Skeletal muscle tissue (tissue), 4 donors: Measurements from ENCODE around the gene HSH2D. TPM values are rescaled to one million over a fixed set of nuclear protein-coding genes. Genes with fewer than 3 reads are reported as not detected.
"Not testable (repeated sequence)": the region's sequence is repeated elsewhere in the genome, so short reads cannot be mapped to it uniquely, and the experiment has no call there.

Experiments
- H3K27ac ChIP-seq: one replicate; pipeline ENCODE4 v1.7.0; 2013; ENCODE audit warnings: mild to moderate bottlenecking, low read depth, low read length, inconsistent platforms
- H3K27me3 ChIP-seq, 3 donors: one replicate each; pipeline ENCODE4 v1.7.0; 2013; ENCODE audit warnings: low read length in 3 of 3; ENCODE audit not compliant: control insufficient read depth in 3 of 3, insufficient read depth in 3 of 3
- H3K36me3 ChIP-seq, 3 donors: one replicate each; pipeline ENCODE4 v1.7.0; 2013; ENCODE audit warnings: low read length in 3 of 3; ENCODE audit not compliant: control insufficient read depth in 3 of 3, insufficient read depth in 3 of 3
- H3K4me1 ChIP-seq, 3 donors: one replicate each; pipeline ENCODE4 v1.7.0; 2013; ENCODE audit warnings: low read length in 3 of 3, mild to moderate bottlenecking in 3 of 3; ENCODE audit not compliant: control insufficient read depth in 3 of 3, insufficient read depth in 3 of 3
- H3K4me3 ChIP-seq, 3 donors: one replicate each; pipeline ENCODE4 v1.7.0; 2013; ENCODE audit warnings: low read length in 3 of 3
- H3K9ac ChIP-seq, 3 donors: one replicate each; pipeline ENCODE4 v1.7.0; 2013; ENCODE audit warnings: low read length in 3 of 3, mild to moderate bottlenecking in 3 of 3, moderate library complexity in 2 of 3, low read depth in 1 of 3
- H3K9me3 ChIP-seq, 3 donors: one replicate each; pipeline ENCODE4 v1.7.0; 2013; ENCODE audit warnings: low read length in 3 of 3; ENCODE audit not compliant: control insufficient read depth in 3 of 3
- total RNA-seq: library from RNA; depleted of rRNA; stranded (reverse); fragments of >200 nt; gene quantifications from one replicate; pipeline ENCODE4 v1.2.3, GENCODE V29; 2014
- donor health status: Osteomylitis.

HSH2D gene, protein sequence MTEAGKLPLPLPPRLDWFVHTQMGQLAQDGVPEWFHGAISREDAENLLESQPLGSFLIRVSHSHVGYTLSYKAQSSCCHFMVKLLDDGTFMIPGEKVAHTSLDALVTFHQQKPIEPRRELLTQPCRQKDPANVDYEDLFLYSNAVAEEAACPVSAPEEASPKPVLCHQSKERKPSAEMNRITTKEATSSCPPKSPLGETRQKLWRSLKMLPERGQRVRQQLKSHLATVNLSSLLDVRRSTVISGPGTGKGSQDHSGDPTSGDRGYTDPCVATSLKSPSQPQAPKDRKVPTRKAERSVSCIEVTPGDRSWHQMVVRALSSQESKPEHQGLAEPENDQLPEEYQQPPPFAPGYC
- 0.52 TPM for total RNA-seq

DNA sequence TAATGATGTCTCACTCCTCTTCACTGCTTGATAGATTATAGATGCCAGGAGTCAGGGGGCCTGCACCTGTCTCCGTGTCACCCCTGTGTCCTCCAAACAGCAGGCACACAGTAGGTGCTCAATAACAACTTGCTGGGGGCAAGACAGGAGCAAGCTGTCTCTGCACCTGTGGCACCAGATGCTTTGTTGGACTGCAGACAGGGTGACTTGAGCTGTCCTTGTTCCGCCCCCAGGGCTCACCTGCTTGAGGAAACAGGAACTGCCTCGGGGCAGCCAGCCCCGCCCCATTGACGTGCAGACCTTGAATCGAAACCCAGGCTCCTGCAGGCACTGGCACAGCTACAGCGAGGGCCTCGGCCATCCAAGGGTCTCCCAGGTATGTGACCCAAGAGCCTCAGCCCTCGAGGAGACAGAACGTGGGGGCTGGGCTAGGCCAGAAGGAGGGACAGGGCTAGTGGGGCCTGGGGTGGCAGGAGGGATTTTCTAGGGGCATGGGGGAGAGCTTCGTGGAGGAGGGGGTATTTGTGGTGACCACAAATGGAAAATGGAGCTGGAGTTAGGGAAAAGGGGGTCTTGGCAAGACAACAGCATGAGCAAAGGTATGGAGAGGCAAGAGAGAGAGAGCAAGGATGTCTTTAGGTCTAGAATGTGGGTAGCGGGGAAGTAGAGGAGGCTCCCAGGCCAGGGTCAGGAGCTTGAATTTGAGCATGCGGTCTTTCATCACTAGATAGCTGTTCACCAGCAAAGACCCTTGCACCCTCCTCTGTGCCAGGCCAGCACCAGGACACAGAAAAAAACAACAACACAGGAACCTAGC is at the start of gene HSH2D:
TSS of gene HSH2D (plus strand) at position 287 of the 817 bp plus-strand sequence. CDS start 5,066 bp downstream, outside the sequence.
- Histone ChIP-seq H3K4me1 (no peaks in the 10 kb centered on the region), H3K9ac (no peak within 1 kb of the TSS), H3K9me3 (no peaks in the 10 kb centered on the region), H3K27ac (no peak within 1 kb of the TSS), H3K36me3 (no peaks in the 10 kb centered on the region), H3K27me3 (no peaks in the 10 kb centered on the region), H3K4me3 (no peak within 1 kb of the TSS)

DNA sequence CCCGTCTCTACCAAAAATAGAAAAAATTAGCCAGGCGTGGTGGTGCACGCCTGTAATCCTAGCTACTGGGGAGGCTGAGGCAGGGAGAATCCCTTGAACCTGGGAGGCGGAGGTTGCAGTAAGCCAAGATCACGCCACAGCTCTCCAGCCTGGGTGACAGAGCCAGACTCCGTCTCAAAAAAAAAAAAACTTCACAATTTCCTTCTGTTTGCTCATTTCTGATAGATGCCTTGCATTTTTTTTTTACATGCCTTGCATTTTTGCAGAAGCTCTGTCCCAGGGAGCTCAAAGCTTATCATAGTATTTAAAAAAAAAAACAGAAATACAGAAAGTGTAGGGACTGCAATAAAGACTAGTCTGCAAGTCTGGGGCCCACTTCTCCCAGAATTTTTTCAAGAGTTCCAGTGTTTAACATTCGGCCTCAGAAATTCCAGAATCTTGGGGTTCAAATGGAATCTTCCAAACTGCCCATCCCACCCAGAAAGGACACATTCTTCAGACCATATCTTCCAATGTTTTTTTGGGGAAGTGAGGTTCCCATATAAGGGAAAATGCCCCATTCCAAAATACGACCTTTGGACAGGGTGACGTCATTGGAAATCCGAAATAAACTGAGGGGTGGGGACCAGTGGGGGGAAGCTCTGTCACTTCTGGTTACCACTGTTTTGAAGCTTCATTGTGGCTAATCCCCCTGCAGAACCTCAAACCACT is 49.0 kb upstream of the HSH2D start:
- H3K27ac ChIP-seq, result peak overlapping the region; percentile 18
- no peaks in the 10 kb centered on the region for H3K27me3 ChIP-seq
- H3K4me3 ChIP-seq, result no peak overlapping the region

DNA sequence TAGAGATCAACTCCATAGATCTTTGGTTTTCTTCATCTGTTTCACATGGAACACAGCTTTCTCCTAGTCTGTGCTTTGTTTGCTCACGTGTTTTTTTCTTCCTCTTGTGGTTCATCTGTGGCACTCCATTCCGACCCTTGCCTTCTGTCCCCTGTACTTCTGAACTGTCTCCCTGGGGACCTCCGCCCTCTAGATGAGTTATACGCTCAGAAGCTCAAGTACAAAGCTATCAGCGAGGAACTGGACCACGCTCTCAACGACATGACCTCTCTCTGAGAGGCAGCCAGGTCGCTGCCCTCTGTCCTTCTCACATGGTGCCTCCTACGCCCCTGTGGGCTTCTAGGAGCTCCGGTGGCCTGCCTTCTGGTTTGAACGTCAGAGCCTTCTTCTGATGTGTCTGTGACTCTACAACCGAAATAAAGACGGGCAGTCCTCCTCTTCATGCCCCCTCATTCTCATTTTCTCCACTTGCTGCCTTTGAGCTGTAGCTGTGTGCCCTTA is 48.4 kb upstream of the HSH2D start:
- no peaks in the 10 kb centered on the region for H3K4me1 ChIP-seq
- peak overlapping the region; percentile 18 for H3K27ac ChIP-seq
- H3K4me3 ChIP-seq, result no peak overlapping the region
- no peak overlapping the region for H3K9ac ChIP-seq
- no peaks in the 10 kb centered on the region for H3K9me3 ChIP-seq
- H3K36me3 ChIP-seq, result peaks cover 19 to 35% (median 21%) of the 10 kb centered on the region in 3 donors
- no peaks in the 10 kb centered on the region for H3K27me3 ChIP-seq

More for the DNA sequence above, 49.0 kb upstream of the HSH2D start:
- Histone ChIP-seq H3K4me1 (no peaks in the 10 kb centered on the region), H3K36me3 (peaks cover 19 to 32% (median 21%) of the 10 kb centered on the region in 3 donors), H3K9me3 (no peaks in the 10 kb centered on the region), H3K9ac (no peak overlapping the region)

DNA sequence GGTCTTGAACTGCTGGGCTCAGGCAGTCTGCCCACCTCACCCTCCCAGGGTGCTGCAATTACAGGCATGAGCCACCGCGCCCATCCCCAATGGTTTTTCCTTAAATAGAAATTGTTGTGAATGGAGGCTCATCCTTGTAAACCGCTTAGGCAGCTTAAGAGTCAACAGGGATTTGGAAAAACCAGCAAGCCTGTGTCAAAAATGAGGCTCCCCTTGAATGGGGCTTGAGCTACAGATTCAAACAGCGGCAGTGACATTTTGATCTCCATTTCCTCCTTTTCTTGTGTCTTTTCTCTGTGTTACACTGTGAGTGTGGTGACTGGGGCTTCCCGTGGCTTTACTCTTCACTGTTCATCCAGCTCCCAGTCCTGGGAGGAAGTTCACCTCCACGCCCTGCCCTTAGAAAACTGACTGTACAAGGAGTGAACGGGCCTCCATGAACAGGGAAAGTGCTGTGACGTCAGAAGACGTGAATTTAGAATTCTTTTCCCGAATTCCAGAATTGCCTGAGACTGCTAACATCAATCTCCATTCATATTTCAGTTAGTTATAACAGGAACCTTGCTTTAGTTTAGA is 47.1 kb upstream of the HSH2D start:
- Histone ChIP-seq H3K4me1 (no peaks in the 10 kb centered on the region), H3K36me3 (peaks cover 22 to 32% (median 23%) of the 10 kb centered on the region in 3 donors), H3K4me3 (no peak overlapping the region), H3K27ac (no peak overlapping the region), H3K9ac (no peak overlapping the region), H3K27me3 (no peaks in the 10 kb centered on the region), H3K9me3 (no peaks in the 10 kb centered on the region)

DNA sequence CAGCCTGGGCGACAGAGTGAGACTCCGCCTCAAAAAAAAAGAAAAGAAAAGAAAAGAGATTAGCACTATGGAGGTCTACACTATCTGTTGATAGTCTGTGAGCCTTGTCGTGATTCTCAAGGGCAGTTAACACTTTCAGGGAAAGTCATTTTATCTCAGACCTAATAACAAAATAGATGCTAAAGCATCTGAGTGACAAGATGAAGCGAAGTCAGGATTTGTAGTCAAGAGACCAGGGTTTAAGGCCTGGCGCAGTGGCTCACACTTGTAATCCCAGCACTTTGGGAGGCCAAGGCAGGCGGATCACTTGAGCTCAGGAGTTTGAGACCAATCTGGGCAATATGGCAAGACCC is 45.1 kb upstream of the HSH2D start:
- peaks cover 16 to 34% (median 28%) of the 10 kb centered on the region in 3 donors for H3K36me3 ChIP-seq
- no peaks in the 10 kb centered on the region for H3K9me3 ChIP-seq
- no peaks in the 10 kb centered on the region for H3K27me3 ChIP-seq
- no peak overlapping the region for H3K4me3 ChIP-seq
- no peaks in the 10 kb centered on the region for H3K4me1 ChIP-seq
- H3K27ac ChIP-seq, result no peak overlapping the region
- H3K9ac ChIP-seq, result no peak overlapping the region

DNA sequence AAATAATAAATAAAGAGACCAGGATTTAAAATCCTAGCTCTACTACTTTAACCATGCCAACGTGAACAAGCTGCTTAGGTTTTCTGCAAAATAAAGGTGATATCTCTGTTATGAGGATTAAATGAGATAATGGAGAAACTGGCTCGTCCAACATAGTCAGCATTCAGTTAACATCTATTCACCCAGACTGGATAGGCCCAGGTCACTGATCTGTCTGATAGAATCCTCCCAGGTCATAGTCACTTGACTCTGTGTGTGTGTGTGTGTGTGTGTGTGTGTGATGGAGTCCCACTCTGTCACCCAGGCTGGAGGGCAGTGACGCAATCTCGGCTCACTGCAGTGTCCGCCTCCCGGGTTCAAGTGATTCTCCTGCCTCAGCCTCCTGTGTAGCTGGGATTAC is 44.7 kb upstream of the HSH2D start:
- Histone ChIP-seq H3K4me3 (no peak overlapping the region), H3K36me3 (peaks cover 13 to 34% (median 29%) of the 10 kb centered on the region in 3 donors), H3K4me1 (no peaks in the 10 kb centered on the region), H3K9ac (no peak overlapping the region), H3K9me3 (no peaks in the 10 kb centered on the region), H3K27ac (no peak overlapping the region), H3K27me3 (no peaks in the 10 kb centered on the region)

DNA sequence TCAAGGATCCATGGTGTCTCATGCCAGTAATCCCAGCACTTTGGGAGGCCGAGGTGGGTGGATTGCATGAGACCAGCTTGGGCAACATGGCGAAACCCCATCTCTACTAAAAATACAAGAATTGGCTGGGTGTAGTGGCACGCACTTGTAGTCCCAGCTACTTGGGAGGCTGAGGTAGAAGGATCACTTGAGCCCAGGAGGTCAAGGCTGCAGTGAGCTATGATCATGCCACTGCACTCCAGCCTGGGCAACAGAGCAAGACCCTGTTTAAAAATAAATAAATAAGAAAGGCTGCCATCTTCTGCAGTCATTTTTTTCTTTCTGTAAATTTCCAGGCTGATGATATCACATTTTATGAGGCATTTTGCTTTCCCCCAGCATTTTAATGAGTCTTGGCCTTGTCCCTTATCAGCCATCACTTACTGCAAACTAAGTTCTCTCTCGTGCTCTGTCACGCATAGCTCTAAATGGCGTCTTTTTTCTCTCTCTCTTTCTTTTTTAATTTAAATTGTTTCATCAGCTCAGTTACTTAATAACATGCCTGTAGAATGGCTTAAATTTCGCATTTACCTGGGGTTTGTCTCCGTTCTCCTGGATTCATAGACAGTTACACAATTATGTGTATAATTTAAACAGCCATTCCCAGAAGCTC is 44.0 kb upstream of the HSH2D start:
- not testable (repeated sequence) for H3K4me3 ChIP-seq, H3K9ac ChIP-seq, H3K27ac ChIP-seq, H3K27me3 ChIP-seq, H3K4me1 ChIP-seq, H3K9me3 ChIP-seq
- H3K36me3 ChIP-seq, result peaks cover 13 to 34% (median 29%) of the 10 kb centered on the region in 3 donors

DNA sequence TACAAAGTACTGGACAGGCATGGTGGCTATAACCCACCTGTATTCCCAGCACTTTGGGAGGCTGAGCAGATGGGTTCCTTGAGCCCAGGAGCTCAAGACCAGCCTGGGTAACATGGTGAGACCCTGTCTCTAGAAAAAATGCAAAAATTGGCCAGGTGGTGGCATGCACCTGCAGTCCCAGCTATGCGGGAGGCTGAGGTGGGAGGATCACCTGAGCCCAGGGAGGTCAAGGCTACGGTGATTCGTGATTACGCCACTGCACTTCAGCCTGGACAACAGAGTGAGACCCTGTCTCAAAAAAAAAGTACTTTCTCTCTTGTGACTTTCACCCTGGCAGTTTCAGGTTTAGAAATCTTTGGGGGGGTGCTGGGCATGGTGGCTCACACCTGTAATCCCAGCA is 43.0 kb upstream of the HSH2D start:
- no peak overlapping the region for H3K4me3 ChIP-seq

DNA sequence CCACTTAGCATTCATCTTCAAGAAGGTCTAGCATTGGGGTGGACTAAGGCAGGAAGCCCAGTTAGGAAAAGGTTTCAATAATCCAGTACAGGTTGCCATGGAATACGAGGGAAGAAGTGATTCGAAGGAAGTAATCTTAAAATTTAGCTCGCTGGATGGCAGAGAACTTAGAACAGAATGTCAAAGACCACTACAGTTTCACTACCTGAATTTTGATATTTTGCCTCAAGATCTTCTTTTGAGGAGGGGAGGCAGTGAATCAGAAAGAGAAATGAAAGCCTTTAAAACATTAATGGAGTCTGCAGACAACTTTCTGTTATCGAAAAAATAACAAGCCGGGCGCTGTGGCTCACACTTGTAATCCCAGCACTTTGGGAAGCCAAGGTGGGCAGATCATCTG is 38.8 kb upstream of the HSH2D start:
- H3K36me3 ChIP-seq, result peaks cover 2 to 17% (median 13%) of the 10 kb centered on the region in 3 donors
- H3K9me3 ChIP-seq, result no peaks in the 10 kb centered on the region
- no peak overlapping the region for H3K4me3 ChIP-seq
- no peaks in the 10 kb centered on the region for H3K27me3 ChIP-seq
- H3K9ac ChIP-seq, result no peak overlapping the region
- H3K27ac ChIP-seq, result no peak overlapping the region
- H3K4me1 ChIP-seq, result no peaks in the 10 kb centered on the region

More for the DNA sequence above, 43.0 kb upstream of the HSH2D start:
- Histone ChIP-seq H3K4me1 (no peaks in the 10 kb centered on the region), H3K9ac (no peak overlapping the region), H3K36me3 (peaks cover 8 to 31% (median 19%) of the 10 kb centered on the region in 3 donors), H3K9me3 (no peaks in the 10 kb centered on the region), H3K27me3 (no peaks in the 10 kb centered on the region), H3K27ac (no peak overlapping the region)
